CD4-positive, alpha-beta T cell treated with Interleukin-1 beta for 1 hour (primary cell): ENCODE results near the gene COL2A1.

ENCODE experiments used
- DNase-seq, 2 donors: peaks; one replicate each; pipeline ENCODE4 v3.0.0-alpha.2; 2020 to 2022

The COL2A1 gene

GRCh38 chr12:48029491-48030172 is 25.4 kb upstream of the COL2A1 start:
- no peak for DNase-seq

- DNase-seq = no peak
Measured at GRCh38 chr12:48028541-48029431, 24.5 kb upstream of the COL2A1 start.

GRCh38 chr12:48027183-48028002 is 23.1 kb upstream of the COL2A1 start:
- DNase-seq = no peak

- no peak for DNase-seq
Measured at GRCh38 chr12:48026060-48026827, 22.0 kb upstream of the COL2A1 start.

GRCh38 chr12:48025281-48025680 is 21.0 kb upstream of the COL2A1 start:
- DNase-seq = no peak

GRCh38 chr12:48024735-48025134 is 20.5 kb upstream of the COL2A1 start:
- no peak for DNase-seq

GRCh38 chr12:48023386-48023785 is 19.1 kb upstream of the COL2A1 start:
- DNase-seq = no peak

GRCh38 chr12:48022676-48023385 is 18.6 kb upstream of the COL2A1 start:
- DNase-seq = no peak

- no peak for DNase-seq
Measured at GRCh38 chr12:48022180-48022521, 17.9 kb upstream of the COL2A1 start.

GRCh38 chr12:48021485-48022179 is 17.4 kb upstream of the COL2A1 start:
- no peak for DNase-seq

GRCh38 chr12:48019639-48020265 is 15.5 kb upstream of the COL2A1 start:
- no peak for DNase-seq

GRCh38 chr12:48018618-48018995 is 14.3 kb upstream of the COL2A1 start:
- no peak for DNase-seq

GRCh38 chr12:48017921-48018617 is 13.8 kb upstream of the COL2A1 start:
- no peak for DNase-seq

- DNase-seq = no peak
Measured at GRCh38 chr12:48017496-48017895, 13.2 kb upstream of the COL2A1 start.

- no peak for DNase-seq
Measured at GRCh38 chr12:48016373-48017020, 12.2 kb upstream of the COL2A1 start.

GRCh38 chr12:48015954-48016353 is 11.7 kb upstream of the COL2A1 start:
- DNase-seq = no peak

GRCh38 chr12:48015129-48015528 is 10.9 kb upstream of the COL2A1 start:
- no peak for DNase-seq

- no peak for DNase-seq
Measured at GRCh38 chr12:48013287-48013686, 9.0 kb upstream of the COL2A1 start.

- no peak for DNase-seq
Measured at GRCh38 chr12:48012070-48012469, 7.8 kb upstream of the COL2A1 start.
